ENCODE results near the gene AXIN1. TPM values are rescaled to one million over a fixed set of nuclear protein-coding genes. Genes with fewer than 3 reads are reported as not detected.

AXIN1 gene
- total RNA-seq, 1 experiment from 2014 or later: 26.9 TPM

DNA sequence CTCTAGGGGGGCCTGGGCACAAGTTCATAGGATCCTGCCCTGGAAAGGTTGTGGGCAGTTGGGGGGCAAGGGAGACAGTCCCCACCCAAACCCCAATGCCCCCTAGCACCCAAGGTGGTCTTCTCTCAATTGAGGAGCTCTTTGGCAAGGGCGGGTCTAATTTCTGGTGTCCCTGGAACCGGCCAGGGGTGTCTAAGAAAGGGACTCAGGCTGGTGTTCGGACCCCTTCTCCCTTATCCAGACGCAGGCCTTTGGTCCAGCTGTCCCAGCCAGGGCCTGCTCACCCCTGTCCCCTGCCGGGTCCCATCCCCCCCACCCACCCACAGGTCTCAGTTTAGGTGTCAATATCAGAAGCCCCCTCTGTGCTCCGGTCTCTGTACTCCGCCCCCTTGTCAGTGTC, 73.0 kb downstream of the AXIN1 start:
- intact Hi-C loops (cut with micrococcal nuclease): no loop called here
- POLR2A ChIA-PET (ENCODE audit: unreplicated experiment): no interaction called here
- BruUV-seq (replicated peaks): no TSS peak
- Histone ChIP-seq H3K9ac (ENCODE audit: low read length) (no peak overlapping the region), H3K4me2 (ENCODE audit: low read length) (no peak overlapping the region), H3K4me1 (ENCODE audit: insufficient read depth, low read length) (no peaks in the 10 kb centered on the region), H3K4me3 (ENCODE audit: low read length) (no peak overlapping the region), H3K36me3 (ENCODE audit: low read depth, low read length) (no peaks in the 10 kb centered on the region), H3K9me3 (ENCODE audit: low read length) (no peaks in the 10 kb centered on the region), H3K27me3 (ENCODE audit: low read length) (peaks cover 11% of the 10 kb centered on the region), H3K27ac (ENCODE audit: low read length) (no peak overlapping the region), H3F3A (ENCODE audit: low read length, unreplicated experiment) (no peaks in the 10 kb centered on the region), H3K9me2 (replicated peaks; ENCODE audit: low read length) (no peaks in the 10 kb centered on the region), H4K20me1 (ENCODE audit: low read length) (no peaks in the 10 kb centered on the region), H2AFZ (ENCODE audit: low read length) (no peak overlapping the region), H3K79me2 (ENCODE audit: low read length) (no peaks in the 10 kb centered on the region)
- CTCF ChIA-PET: no interaction called here
- ATAC-seq (no peak), DNase-seq (no peak)
- TF ChIP-seq EZH2 (IDR thresholded peaks at IDR 0.05; ENCODE audit: low read length, unreplicated experiment) (no peak), EZH2phosphoT487 (IDR thresholded peaks at IDR 0.05; ENCODE audit: borderline replicate concordance, low read length) (no peak)
- TF ChIP-seq, protein P1, sequence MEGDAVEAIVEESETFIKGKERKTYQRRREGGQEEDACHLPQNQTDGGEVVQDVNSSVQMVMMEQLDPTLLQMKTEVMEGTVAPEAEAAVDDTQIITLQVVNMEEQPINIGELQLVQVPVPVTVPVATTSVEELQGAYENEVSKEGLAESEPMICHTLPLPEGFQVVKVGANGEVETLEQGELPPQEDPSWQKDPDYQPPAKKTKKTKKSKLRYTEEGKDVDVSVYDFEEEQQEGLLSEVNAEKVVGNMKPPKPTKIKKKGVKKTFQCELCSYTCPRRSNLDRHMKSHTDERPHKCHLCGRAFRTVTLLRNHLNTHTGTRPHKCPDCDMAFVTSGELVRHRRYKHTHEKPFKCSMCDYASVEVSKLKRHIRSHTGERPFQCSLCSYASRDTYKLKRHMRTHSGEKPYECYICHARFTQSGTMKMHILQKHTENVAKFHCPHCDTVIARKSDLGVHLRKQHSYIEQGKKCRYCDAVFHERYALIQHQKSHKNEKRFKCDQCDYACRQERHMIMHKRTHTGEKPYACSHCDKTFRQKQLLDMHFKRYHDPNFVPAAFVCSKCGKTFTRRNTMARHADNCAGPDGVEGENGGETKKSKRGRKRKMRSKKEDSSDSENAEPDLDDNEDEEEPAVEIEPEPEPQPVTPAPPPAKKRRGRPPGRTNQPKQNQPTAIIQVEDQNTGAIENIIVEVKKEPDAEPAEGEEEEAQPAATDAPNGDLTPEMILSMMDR (conservative IDR thresholded peaks at IDR 0.05; ENCODE audit: low read depth, low read length): no peak

DNA sequence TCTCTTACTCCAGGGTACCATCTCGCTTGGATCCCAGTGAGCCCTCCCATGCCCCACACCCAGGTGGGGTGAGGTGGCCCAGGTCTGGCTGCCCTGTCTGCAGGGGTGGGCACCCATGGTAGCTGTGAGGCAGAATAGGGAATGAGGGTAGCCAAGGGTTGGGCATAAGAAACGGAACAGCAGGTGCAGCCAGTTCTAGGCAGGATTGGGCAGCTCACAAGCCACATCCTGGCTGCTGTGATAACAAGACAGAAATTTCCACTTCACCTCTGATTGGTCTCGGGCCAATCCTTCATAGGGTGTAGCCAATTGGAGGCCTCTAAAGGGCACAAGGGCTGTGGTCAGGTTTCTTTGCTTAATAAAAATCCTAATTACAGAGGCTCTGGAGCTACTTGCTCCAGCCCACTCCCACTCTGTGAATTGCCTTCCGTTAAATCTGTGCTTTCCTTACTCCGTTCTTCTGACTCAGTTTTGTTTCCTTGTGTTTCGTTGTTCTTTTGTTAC, 73.6 kb downstream of the AXIN1 start:
- Histone ChIP-seq H3K9me2 (replicated peaks; ENCODE audit: low read length) (no peaks in the 10 kb centered on the region), H3F3A (ENCODE audit: low read length, unreplicated experiment) (no peaks in the 10 kb centered on the region), H3K27me3 (ENCODE audit: low read length) (peaks cover 11% of the 10 kb centered on the region), H3K36me3 (ENCODE audit: low read depth, low read length) (no peaks in the 10 kb centered on the region), H3K9me3 (ENCODE audit: low read length) (no peaks in the 10 kb centered on the region), H3K4me1 (ENCODE audit: insufficient read depth, low read length) (no peaks in the 10 kb centered on the region), H3K9ac (ENCODE audit: low read length) (no peak overlapping the region), H3K4me2 (ENCODE audit: low read length) (no peak overlapping the region), H4K20me1 (ENCODE audit: low read length) (no peaks in the 10 kb centered on the region), H3K27ac (ENCODE audit: low read length) (no peak overlapping the region), H3K4me3 (ENCODE audit: low read length) (no peak overlapping the region), H2AFZ (ENCODE audit: low read length) (no peak overlapping the region), H3K79me2 (ENCODE audit: low read length) (no peaks in the 10 kb centered on the region)
- peak; percentile 65 for ATAC-seq
- POLR2A ChIA-PET (ENCODE audit: unreplicated experiment): no interaction called here
- intact Hi-C loops (cut with micrococcal nuclease): no loop called here
- no TSS peak for BruUV-seq (replicated peaks)
- peak; percentile 59 for DNase-seq
- CTCF ChIA-PET: no interaction called here
- TF ChIP-seq EZH2phosphoT487 (IDR thresholded peaks at IDR 0.05; ENCODE audit: borderline replicate concordance, low read length) (no peak), EZH2 (IDR thresholded peaks at IDR 0.05; ENCODE audit: low read length, unreplicated experiment) (no peak)
- TF ChIP-seq, protein P1 (conservative IDR thresholded peaks at IDR 0.05; ENCODE audit: low read depth, low read length): no peak

DNA sequence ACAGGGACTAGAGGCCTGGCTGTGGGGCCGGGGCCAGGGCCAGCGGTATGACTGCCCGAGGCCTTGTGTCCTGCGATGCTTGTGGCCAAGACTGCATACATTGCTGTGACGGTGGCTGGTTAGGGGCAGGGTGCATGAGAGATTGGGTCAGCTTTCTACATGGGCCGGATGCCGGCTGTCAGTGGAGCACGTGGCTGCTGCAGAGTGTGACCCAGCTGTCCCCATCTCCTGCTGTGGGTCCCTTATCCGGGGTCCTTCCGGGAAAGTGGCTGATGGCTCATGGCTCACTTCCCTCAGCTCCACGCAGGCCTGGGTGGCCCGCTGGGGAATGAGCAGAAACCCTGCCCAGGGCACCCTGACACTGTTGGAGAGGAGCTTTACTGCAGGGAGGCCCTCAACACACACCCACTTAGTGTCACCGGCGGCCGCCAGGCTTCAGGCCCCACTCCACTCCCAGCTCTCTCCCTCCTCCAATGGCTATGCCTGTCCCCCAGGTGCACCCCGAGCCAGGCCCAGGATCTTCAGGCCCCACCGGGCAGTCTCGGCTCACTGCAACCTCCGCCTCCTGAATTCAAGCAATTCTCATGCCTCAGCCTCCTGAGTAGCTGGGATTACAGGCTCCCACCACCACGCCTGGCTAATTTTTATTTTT, 76.0 kb downstream of the AXIN1 start:
- H3K9me2 ChIP-seq (replicated peaks; ENCODE audit: low read length): no peaks in the 10 kb centered on the region
- no peak overlapping the region for H2AFZ ChIP-seq (ENCODE audit: low read length)
- no peak overlapping the region for H3K27ac ChIP-seq (ENCODE audit: low read length)
- H3K9me3 ChIP-seq (ENCODE audit: low read length): no peaks in the 10 kb centered on the region
- BruUV-seq (replicated peaks): no TSS peak
- TF ChIP-seq, protein P1 (conservative IDR thresholded peaks at IDR 0.05; ENCODE audit: low read depth, low read length): no peak
- ATAC-seq (no peak), DNase-seq (no peak)
- H3K4me1 ChIP-seq (ENCODE audit: insufficient read depth, low read length): no peaks in the 10 kb centered on the region
- no peaks in the 10 kb centered on the region for H3K36me3 ChIP-seq (ENCODE audit: low read depth, low read length)
- H3K9ac ChIP-seq (ENCODE audit: low read length): no peak overlapping the region
- ChIA-PET CTCF (no interaction called here), POLR2A (ENCODE audit: unreplicated experiment) (no interaction called here)
- peaks cover 10% of the 10 kb centered on the region for H3K27me3 ChIP-seq (ENCODE audit: low read length)
- intact Hi-C loops (cut with micrococcal nuclease): no loop called here
- no peak overlapping the region for H3K4me2 ChIP-seq (ENCODE audit: low read length)
- H4K20me1 ChIP-seq (ENCODE audit: low read length): no peaks in the 10 kb centered on the region
- no peak overlapping the region for H3K4me3 ChIP-seq (ENCODE audit: low read length)
- no peaks in the 10 kb centered on the region for H3F3A ChIP-seq (ENCODE audit: low read length, unreplicated experiment)
- no peaks in the 10 kb centered on the region for H3K79me2 ChIP-seq (ENCODE audit: low read length)

Measured in PC-3 (cell line).